Thyroid gland (tissue), 4 donors: ENCODE results near the gene LCN15.

Experiments used
- CTCF ChIP-seq, 6 experiments: fragments of 200-600 bp in 3 of 6; fragments of 450-650 bp in 3 of 6; sonication (generic) in 3 of 6; IDR thresholded peaks; one replicate each; pipeline ENCODE4 v1.5.1; 2016 to 2019; ENCODE audit warnings: antibody characterized with exemption in 6 of 6, mild to moderate bottlenecking in 2 of 6, inconsistent platforms in 1 of 6, moderate library complexity in 1 of 6
- POLR2A ChIP-seq, 2 donors: fragments of 450-650 bp; IDR thresholded peaks; one replicate each; pipeline ENCODE4 v1.6.1; 2017; ENCODE audit warnings: antibody characterized with exemption in 2 of 2, mild to moderate bottlenecking in 2 of 2, moderate library complexity in 1 of 2

GRCh38 chr9:136789523-136789937 lies 25.2 kb upstream of the LCN15 start:
- TF ChIP-seq CTCF (IDR thresholded peaks at IDR 0.05) (no peak), POLR2A (IDR thresholded peaks at IDR 0.05) (no peak)
